PFSK-1 (cell line): ENCODE measurements around the gene TTC28.

Experiments
- FOXP2 ChIP-seq: optimal IDR thresholded peaks from 2 replicates; pipeline ENCODE3; 2011; ENCODE audit warnings: borderline replicate concordance, control low read depth, inconsistent platforms; ENCODE audit not compliant: insufficient read depth; ENCODE audit errors: extremely low read length, extremely low read depth
- POLR2AphosphoS5 ChIP-seq: IDR thresholded peaks from 2 replicates; pipeline ENCODE4 v1.6.1; 2012; ENCODE audit warnings: low read depth, mild to moderate bottlenecking, control low read depth, low read length, moderate library complexity
- REST ChIP-seq, 2 experiments: IDR thresholded peaks; 2 replicates each; pipeline versions ENCODE4 v1.6.1 to v1.8.0; 2011 to 2012; ENCODE audit warnings: low read depth in 2 of 2, low read length in 2 of 2, control low read depth in 1 of 2, inconsistent platforms in 1 of 2, mild to moderate bottlenecking in 1 of 2, moderate library complexity in 1 of 2; ENCODE audit not compliant: insufficient read depth in 1 of 2
- SIN3A ChIP-seq: IDR thresholded peaks from 2 replicates; pipeline ENCODE4 v1.6.1; 2012; ENCODE audit warnings: mild to moderate bottlenecking, low read length, moderate library complexity, borderline replicate concordance; ENCODE audit not compliant: insufficient read depth
- TAF1 ChIP-seq: IDR thresholded peaks from 2 replicates; pipeline ENCODE4 v1.6.1; 2012; ENCODE audit warnings: low read length, control low read depth, borderline replicate concordance; ENCODE audit not compliant: insufficient read depth

Gene TTC28

GRCh38 chr22:27935897-27936296 lies 743.7 kb downstream of the TTC28 start:
- TF ChIP-seq POLR2AphosphoS5 (no peak), REST (IDR thresholded peaks at IDR 0.05; ENCODE audit: insufficient read depth in 1 of 2, low read depth in 2 of 2, low read length in 2 of 2) (no peak)

- TF ChIP-seq POLR2AphosphoS5 (no peak), TAF1 (no peak), SIN3A (no peak), FOXP2 (no peak), REST (IDR thresholded peaks at IDR 0.05; ENCODE audit: insufficient read depth in 1 of 2, low read depth in 2 of 2, low read length in 2 of 2) (no peak)
Observed at GRCh38 chr22:27934069-27934468, 745.6 kb downstream of the TTC28 start.

DNA sequence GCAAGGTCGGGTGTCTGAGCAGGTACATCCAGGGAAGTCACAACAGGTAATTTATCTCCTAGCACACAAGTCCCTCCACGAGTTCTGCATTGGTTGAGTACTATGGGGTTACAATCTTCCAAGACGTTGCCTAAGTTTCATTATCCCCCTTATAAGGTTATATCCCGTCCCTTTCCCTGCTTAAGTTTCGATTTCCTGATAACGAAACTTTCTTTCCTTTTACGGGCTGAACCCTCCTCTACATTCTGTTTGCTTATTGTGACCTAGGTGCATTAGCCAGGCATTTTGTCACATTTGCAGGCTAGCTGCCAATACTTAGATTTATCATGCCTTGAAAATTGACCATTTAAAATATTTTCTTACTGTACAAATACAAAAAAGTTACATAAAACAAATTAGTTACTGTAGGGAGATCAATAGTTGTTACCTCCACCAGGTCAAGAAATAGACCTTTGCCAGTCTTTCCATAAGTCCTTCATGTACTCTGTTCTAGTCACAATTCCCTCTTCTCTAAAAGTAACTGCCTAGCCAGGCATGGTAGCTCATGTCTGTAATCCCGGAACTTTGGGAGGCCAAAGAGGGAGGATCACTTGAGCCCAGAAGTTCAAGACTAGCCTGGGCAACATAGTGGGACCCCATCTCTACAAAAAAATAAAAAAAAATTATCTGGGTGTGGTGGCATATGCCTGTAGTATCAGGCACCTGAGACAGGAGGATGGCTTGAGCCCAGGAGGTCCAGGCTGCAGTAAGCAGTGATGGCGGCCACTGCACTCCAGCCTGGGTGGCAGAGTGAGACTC lies 746.3 kb downstream of the TTC28 start:
- TF ChIP-seq FOXP2, result no peak
- no peak for TF ChIP-seq SIN3A
- no peak for TF ChIP-seq REST (IDR thresholded peaks at IDR 0.05; ENCODE audit: insufficient read depth in 1 of 2, low read depth in 2 of 2, low read length in 2 of 2)
- TF ChIP-seq TAF1, result no peak

- TF ChIP-seq REST (IDR thresholded peaks at IDR 0.05; ENCODE audit: insufficient read depth in 1 of 2, low read depth in 2 of 2, low read length in 2 of 2) (no peak), SIN3A (no peak), TAF1 (no peak), FOXP2 (no peak), POLR2AphosphoS5 (no peak)
Observed at GRCh38 chr22:27930331-27931060, 749.1 kb downstream of the TTC28 start.
